GM18502 (cell line): ENCODE measurements around the gene GPR157.
"Not testable (repeated sequence)": the region's sequence is repeated elsewhere in the genome, so short reads cannot be mapped to it uniquely, and the experiment has no call there.

ENCODE experiments used
- ATAC-seq: cut with Tn5 transposase; IDR thresholded peaks from one replicate; pipeline ENCODE4 v1.9.1; 2021; ENCODE audit warnings: mild to moderate bottlenecking; ENCODE audit not compliant: unreplicated experiment, poor library complexity

Gene GPR157

GRCh38 chr1:9095818-9096217 is 33.1 kb downstream of the GPR157 start:
- ATAC-seq: no peak

DNA sequence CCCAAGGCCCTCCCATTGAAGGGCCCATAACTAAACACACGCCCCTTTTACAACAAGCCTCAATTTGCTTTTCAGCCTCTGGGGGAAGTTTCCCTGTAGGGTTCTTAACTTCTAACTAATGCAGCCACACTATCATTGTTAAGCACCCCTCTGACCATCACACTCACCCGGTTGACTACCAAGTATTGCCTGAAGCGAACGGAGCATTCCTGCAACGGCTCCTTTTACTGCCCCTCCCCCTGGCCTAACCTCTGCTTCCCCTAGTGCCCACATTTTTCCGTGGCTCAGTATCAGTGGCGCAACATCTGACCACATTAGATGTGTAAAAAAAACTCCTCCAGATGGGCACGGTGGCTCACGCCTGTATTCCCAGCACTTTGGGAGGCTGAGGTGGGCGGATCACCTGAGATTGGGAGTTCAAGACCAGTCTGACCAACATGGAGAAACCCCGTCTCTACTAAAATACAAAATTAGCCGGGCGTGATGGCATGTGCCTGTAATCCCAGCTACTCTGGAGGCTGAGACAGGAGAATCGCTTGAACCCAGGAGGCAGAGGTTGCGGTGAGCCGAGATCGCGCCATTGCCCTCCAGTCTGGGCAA is 34.8 kb downstream of the GPR157 start:
- ATAC-seq: not testable (repeated sequence)

DNA sequence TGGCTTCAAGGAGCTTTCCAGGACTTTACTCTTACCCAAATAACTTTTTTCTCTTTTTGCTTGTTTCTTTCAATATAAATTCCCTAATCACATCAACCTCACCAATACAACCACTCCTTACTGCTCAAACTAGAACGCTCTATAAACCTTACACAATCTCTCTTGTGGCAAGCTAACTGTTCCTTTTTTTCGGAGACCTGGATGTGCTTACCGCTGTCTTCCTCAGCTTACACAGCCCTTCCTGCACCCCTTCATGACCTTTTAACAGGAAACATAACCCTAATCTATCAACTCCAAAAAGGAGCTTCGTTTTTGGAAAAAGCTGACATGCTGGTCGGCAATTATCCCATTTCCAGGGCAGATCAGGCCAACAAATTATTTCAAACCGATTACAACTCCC is 35.3 kb downstream of the GPR157 start:
- ATAC-seq: no peak

DNA sequence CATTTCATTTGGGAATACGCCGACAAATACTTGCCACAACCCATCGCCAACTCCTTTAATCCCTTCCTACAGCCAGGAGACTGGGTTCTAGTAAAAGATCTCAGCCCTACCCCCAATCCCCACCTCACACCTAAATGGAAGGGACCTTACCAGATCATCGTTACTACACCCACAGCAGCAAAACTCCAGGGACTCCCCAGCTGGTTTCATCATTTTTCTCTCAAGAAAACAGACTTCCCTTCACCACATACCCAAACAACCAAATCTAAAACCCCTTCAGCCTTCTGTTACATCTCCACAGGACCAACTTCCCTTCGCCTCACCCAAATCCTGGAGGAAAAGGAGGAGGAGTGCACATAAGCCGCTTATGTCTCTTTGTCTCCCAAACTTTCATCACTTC is 35.8 kb downstream of the GPR157 start:
- ATAC-seq: no peak

GRCh38 chr1:9088807-9089206 is 40.1 kb downstream of the GPR157 start:
- no peak for ATAC-seq

GRCh38 chr1:9087411-9088125 is 41.3 kb downstream of the GPR157 start:
- no peak for ATAC-seq

DNA sequence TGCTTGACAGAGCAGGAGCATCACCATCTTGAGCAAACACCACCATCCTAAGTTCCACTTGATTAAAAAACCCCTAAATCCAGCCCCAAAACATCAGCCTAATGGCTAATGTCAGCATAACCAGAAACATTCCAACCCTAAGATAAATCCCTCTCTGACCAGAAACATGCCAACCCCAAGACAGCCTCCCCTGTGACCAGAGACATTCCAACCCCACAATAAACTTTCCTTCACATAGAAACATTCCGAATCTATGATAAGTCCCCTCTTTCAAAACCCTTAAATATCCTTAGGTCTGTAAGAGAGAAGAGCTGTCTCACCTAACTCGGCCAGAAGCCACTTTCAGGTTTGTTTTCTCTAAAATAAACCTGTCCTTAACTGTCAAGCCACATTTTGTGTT is 42.1 kb downstream of the GPR157 start:
- ATAC-seq: no peak

GRCh38 chr1:9086045-9086444 is 42.9 kb downstream of the GPR157 start:
- ATAC-seq: no peak

GRCh38 chr1:9085306-9085940 is 43.5 kb downstream of the GPR157 start:
- ATAC-seq: no peak

DNA sequence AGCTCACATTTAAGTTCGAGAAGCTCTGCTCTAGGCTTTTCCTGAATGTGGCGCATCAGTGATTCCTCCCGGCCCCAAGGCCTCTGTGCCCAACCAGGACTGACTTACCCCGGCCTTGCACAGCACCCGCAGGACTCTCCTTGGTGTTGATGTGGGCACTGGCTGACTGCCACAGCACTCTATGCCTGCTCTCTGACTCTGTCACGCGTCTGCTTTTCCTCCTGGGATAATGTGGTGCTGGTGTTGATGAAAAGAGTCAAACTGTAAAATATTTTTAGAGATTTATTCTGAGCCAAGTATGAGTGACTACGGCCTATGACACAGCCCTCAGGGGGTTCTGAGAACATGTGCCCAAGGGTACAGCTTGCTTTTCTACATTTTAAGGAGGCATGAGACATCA is 44.0 kb downstream of the GPR157 start:
- ATAC-seq: no peak

DNA sequence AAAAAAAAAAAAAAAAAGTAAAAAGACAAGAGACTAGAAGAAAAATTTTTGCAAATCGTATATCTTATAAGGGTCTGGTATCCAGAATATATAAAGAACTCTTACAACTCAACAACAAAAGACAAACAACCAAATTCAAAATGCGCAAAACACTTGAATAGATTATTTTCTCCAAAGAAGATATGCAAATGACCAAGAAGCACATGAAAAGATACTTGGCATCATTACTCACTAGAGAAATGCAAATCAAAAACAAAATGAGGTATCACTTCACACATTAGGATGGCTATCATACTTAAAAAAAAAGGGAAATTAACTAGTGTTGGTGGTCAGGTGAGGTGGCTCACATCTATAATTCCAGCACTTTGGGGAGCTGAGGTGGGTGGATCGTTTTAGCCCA is 47.4 kb downstream of the GPR157 start:
- no peak for ATAC-seq

DNA sequence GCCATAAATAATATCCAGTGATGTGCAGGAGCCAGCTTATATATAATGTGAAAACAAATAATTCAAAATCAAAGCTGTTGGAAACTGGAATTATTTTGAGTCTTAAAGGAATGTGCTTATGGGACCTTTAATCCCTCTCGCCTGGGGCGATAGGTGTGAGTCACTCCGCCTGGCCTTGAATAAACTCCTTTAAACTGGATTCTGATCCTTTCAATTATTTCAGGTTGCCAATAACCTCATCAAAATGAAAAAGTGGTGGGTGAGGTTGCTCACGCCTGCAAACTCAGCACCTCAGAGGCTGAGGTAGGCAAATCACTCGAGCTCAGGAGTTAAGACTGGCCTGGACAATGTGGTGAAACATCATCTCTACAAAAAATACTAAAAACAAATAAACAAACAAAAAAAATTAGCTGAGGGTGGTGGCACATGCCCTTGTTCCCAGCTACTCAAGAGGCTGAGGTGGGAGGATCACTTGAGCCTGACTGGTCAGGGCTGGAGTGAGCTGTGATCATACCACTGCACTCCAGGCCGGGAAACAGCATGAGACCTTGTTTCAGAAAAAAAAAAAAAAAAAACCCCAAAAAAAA is 48.1 kb downstream of the GPR157 start:
- ATAC-seq: no peak

DNA sequence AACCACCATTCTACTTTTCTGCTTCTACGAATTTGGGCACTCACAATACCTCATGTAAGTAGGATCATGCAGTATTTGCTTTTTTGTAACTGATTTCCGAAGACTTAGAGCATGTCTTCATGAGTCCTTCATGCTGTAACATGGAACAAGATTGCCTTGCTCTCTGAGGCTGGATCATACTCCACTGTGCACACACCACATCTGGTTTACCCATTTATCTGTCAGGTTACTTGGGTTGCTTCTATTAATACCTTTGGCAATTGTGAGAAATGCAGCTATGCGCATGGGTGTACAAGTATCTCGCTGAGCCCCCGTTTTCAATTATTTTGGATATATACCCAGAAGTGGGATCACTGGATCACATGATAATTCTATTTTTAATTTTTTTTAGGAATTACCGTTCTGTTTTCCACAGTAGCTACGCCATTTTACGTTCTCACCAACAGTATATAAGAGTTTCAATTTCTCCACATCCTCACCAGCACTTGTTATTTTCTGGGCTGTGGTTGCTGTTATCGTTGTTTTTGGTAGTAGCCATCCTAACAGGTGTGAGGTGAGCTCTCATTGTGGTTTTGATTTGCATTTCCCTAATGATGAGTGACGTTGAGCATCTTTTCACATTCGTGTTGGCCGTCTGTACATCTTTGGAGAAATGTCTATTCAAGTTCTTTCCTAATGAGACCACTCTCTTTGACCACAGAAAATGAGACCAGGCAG is 48.8 kb downstream of the GPR157 start:
- ATAC-seq: peak; percentile 45

DNA sequence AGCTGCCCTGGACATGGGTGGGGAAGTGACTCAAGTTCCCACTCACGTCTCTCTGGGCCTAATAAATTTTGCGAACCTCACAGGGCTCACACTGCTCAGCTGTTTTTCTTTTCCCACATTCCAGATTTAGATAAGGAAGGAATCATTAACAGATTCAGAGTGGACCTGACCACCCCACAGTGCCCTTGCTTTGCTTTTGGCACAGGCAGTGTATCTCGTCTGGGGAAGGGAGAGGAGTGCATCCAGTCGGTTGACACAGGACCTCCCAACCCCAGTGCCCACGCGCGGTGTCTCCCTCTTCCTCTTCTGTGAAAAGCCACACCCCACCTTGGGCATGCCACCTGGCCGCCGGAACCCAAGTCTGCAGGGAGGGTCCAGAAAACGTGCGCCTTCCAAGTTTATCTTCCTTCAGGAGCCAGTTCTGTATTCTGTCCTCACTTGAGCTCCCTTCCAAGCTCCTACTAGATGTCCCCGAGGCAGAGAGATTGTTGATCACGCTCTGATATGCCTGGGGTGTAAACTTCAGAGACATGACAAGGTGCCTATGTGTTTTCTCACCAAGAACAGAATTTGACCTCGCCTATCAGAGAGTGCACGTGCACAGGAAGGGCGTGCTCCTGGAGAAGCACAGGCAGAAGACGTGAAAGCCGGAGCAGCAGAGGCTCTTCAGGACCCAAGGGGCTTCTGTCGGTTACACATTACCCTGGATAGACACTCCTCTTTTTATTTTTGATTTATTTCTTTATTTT is 50.0 kb downstream of the GPR157 start:
- no peak for ATAC-seq

- peak; percentile 49 for ATAC-seq
These were observed 50.7 kb downstream of the GPR157 start for GRCh38 chr1:9078015-9078751.

DNA sequence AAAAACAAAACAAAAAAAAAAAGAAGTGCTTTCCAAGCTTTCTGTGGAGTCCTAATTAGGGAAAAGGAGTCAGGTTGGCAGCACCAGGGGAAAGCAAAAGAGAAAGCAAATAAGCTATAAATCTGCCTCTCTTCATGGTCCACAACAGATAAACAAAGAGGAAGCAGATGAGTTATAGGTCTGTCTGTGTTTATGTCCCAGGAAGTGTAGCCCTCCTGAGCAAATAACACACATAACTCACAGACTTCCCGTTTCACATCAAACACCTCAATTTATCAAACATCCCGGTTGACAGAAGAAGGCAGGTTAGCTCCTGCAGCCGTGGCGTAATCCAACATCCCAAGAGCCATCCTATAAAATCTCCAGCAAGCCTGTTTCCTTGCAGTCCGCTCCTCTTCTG is 53.9 kb downstream of the GPR157 start:
- no peak for ATAC-seq

- ATAC-seq: no peak
These were observed 55.8 kb downstream of the GPR157 start for GRCh38 chr1:9073143-9073542.

- no peak for ATAC-seq
These were observed 57.2 kb downstream of the GPR157 start for GRCh38 chr1:9071554-9072235.

DNA sequence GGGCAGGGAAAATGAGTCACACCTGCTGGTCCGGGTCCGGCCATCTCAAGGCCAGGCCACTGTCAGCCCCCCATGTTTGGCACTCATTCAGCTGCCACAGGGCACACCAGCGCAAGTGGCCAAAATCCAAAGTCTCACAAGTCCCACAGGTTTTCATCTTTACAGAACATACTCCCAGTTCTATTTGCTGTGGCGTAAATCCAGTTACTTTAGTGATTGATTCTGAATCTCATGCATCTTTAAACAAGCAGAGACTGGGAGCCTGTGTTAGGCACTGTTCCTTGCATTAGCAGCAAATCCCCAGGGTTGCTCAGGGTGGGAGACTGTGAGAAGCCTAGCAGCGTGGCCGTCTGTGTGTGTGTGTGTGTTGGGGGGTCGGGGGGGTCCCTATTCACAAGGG is 58.4 kb downstream of the GPR157 start:
- ATAC-seq: no peak
